ENCODE measurements around the gene AKT2. TPM values are rescaled to one million over a fixed set of nuclear protein-coding genes. Genes with fewer than 3 reads are reported as not detected.

Gene AKT2
- total and polyA plus RNA-seq, 2 of the 8 experiments (the other 6 are each of a cell fraction or from before 2014, with no cell fraction given) = 151 to 183 TPM

- TF ChIP-seq EGR1 (IDR thresholded peaks at IDR 0.05; ENCODE audit: borderline replicate concordance, low read depth, low read length) (no peak), GABPA (IDR thresholded peaks at IDR 0.05; ENCODE audit: borderline replicate concordance, insufficient read depth, low read length) (no peak), NRF1 (IDR thresholded peaks at IDR 0.05; ENCODE audit: low read depth, low read length) (no peak), ZNF274 (IDR thresholded peaks at IDR 0.05; ENCODE audit: borderline replicate concordance, extremely low read depth, low read length) (no peak), POLR2A (IDR thresholded peaks at IDR 0.05; ENCODE audit: control extremely low read depth in 1 of 2, low read depth in 2 of 2, low read length in 2 of 2) (no peak)
Observed at GRCh38 chr19:40257096-40257517, 28.0 kb downstream of the AKT2 start (continued).

All from H1 (cell line).